HK-2 (cell line): ENCODE results near the gene PDXDC1.
A peak's percentile ranks its signal among the peaks of the same experiment; 100 is the strongest.
"Not testable (repeated sequence)": the region's sequence is repeated elsewhere in the genome, so short reads cannot be mapped to it uniquely, and the experiment has no call there.

Experiments
- DNase-seq: peaks from one replicate; pipeline ENCODE4 v3.0.0-alpha.2; 2018; ENCODE audit not compliant: unreplicated experiment

Gene PDXDC1

GRCh38 chr16:15062085-15062810 lies 87.4 kb downstream of the PDXDC1 start:
- DNase-seq = not testable (repeated sequence)

- DNase-seq = not testable (repeated sequence)
These were observed 91.1 kb downstream of the PDXDC1 start for GRCh38 chr16:15065961-15066360.

DNA sequence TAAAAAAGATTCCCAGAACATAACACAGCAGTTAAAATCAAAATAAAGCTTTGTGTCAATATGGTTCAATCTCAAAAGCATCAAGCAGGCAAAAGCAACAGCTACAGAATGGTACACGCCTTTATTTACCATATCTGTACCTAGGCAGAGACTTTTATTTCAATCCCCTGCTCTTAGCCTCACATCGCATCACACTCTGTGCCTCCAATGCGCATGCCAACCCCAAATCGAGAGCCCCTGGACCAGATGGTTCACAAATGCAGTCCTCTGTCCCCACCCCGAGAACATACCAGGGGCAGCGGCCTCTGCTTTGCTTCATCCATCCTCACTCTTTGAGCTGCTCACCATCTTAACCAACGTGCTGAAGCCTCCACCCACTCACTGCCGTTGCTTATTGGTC lies 91.9 kb downstream of the PDXDC1 start:
- not testable (repeated sequence) for DNase-seq

GRCh38 chr16:15071013-15071412 lies 96.2 kb downstream of the PDXDC1 start:
- not testable (repeated sequence) for DNase-seq

GRCh38 chr16:15071916-15072769 lies 97.3 kb downstream of the PDXDC1 start:
- not testable (repeated sequence) for DNase-seq

GRCh38 chr16:15073101-15073500 lies 98.3 kb downstream of the PDXDC1 start:
- no peak for DNase-seq

- not testable (repeated sequence) for DNase-seq
These were observed 101.3 kb downstream of the PDXDC1 start for GRCh38 chr16:15076161-15076560.

GRCh38 chr16:15080883-15081282 lies 106.1 kb downstream of the PDXDC1 start:
- DNase-seq = not testable (repeated sequence)

DNA sequence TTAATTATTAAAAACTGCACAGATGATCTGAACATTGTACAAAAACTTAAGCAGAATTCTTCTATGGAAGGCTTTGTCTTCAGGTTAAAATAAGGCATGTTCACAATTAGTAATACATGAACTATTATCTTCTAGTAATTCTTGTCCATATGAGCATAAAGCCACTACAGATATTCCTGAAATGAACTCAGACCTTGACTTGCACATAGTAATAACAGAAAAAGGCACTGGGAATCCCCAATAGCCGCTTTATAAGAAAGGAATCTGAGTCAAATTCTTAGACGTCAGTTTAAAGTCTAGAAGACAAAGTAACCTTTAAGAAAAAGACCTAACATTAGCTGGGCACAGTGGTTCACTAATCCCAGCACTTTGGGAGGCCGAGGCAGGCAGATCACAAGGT lies 108.0 kb downstream of the PDXDC1 start:
- not testable (repeated sequence) for DNase-seq

DNA sequence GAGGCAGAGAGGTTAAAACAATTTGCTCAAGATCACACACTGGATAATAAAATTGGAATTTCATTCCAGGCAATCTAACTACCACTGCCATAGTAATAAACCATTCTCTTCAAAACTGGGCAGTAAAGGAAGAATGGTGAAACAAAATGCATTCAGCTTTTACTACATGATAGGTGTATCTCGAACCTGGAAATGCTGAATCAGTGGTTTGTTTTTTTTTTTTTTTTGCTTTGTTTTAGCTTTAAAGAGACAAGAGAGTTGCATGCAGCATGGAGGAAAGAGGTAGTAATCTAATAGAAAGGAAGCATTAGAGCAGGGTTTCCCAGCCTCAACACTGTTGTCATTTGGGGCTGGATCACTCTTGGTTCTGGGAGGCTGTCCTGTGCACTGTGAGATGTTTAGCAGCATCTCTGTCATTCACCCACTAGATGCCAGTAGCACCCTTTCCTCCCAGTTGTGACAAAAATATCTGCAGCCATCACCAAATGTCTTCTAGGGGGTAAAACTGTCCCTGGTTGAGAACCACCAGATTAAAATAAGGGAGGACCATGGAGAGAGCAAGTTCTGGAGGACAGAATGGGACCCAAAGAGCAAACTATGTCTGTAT lies 115.9 kb downstream of the PDXDC1 start:
- not testable (repeated sequence) for DNase-seq

DNA sequence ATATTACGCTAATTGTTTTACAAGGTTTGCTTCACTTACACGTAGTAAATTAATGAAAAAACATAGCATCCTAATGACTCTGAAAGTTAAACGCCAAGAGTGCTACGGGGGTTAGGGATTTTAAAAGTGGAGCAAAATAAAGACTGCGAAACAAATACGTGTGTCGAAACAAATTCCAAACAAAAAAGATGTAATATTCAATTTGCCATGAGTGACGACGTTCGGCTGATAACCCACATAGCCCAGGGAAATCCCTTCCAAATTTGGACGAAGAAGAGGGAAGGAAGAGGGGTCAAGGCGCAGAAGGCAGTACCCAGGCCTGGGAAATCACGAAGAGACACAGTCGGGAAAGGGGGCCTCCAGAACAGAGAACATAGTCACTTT lies 118.7 kb downstream of the PDXDC1 start:
- DNase-seq = not testable (repeated sequence)

GRCh38 chr16:15093955-15094827 lies 119.4 kb downstream of the PDXDC1 start, which contains the start of gene RRN3:
Gene RRN3, minus strand, starts transcription at chr16:15094272. Its CDS starts 39 bp downstream, at chr16:15094233.
- peak; percentile 85 for DNase-seq

GRCh38 chr16:15096583-15096972 lies 121.8 kb downstream of the PDXDC1 start:
- not testable (repeated sequence) for DNase-seq

DNA sequence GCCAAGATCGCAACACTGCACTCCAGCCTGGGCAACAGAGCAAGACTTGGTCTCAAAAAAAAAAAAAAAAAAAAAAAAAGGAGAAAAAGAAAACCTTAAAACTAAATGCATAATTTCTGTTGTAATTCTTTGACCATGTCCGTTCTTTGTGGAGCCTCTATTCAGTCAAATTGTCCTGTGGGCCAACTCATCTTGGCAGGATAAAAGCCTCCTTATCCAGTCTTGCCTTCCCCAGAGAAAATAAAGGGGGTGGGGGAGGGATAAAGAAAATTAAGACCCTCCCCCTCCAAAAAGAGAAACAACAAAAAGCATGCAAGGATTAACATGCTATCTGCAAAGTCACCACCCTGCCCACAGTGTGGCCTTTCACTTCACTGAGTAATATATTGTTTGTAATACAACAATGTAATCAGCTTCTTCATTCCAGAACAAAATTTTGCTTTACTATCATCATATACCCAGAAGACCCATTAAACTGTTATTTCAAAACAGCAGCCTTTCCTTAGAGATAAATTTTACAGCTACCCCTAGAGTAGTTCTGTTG lies 124.6 kb downstream of the PDXDC1 start:
- not testable (repeated sequence) for DNase-seq

DNA sequence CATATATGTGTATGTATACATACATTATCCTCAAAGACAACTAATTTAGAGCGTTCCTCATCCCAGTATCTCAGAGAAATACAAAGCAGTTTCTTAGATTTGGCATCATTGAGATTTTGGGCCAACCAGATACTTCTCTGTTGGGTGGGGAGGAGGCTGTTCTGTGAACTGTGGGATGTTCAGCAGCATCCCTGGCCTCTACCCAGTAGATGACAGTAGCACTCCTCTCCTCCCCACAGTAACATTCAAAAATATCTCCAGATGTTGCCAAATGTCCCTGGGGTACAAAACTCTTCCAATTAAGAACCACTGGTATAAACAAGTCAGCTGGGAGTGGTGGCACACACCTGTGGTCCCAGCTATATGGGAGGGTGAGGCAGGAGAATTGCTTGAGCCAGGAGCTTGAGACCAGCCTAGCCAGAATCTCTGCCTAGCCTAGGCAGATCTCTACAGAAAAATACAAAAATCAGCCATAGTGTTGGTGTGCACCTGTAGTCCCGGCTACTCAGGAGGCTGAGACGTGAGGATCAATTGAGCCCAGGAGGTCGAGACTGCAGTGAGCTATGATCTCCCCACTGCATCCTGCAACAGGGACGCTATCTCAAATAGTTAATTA lies 125.7 kb downstream of the PDXDC1 start:
- DNase-seq = not testable (repeated sequence)

- DNase-seq = not testable (repeated sequence)
These were observed 153.0 kb downstream of the PDXDC1 start for GRCh38 chr16:15127641-15128425.

GRCh38 chr16:15130256-15130932 lies 155.6 kb downstream of the PDXDC1 start:
- DNase-seq = not testable (repeated sequence)

DNA sequence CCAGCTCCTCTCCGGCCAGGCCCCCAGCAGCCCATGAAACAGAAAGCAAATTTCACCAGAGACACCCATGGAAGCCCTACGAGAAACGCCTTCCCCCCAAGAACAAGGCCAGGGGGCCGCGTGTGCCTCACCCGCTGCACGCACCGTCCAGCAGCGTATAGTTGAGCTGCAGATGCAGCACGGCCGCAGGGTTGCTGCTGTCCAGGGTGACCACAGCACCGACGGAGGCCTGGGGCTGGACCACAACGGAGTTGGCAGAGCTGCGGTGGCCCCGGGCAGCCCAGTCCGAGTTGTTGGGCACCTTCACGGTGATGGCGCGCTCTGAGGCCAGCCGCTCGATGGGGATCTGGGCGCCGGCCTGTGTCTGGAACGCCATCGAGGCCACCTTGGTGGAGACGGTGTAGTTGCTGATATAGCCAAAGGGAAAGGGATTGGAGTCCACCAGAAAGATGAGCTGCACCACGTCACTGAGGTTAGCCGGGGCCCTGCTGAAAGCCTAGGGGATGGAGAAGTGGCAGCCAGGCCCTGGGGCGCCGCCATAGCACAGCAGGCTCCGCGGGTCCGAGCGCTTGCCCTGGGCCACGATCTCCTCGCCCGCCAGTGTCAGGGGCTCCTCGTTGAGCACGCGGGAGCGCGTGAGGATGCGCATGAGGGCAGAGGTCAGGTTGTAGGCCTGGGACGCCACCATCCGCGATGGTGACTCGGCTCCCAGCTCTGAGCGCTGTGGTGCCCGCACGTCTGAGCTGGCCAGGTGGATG lies 156.3 kb downstream of the PDXDC1 start:
- DNase-seq = not testable (repeated sequence)
